IMR-90 (cell line): ENCODE results near the gene ZNF17. TPM values are rescaled to one million over a fixed set of nuclear protein-coding genes. Genes with fewer than 3 reads are reported as not detected.

ENCODE experiments used
- ATAC-seq: fragments of 200-7000 bp; cut with Tn5 transposase; 2 replicates; pipeline ENCODE4 v1.9.1; 2020; ENCODE audit warnings: low read depth, mild to moderate bottlenecking, moderate library complexity
- BruUV-seq: library from RNA; stranded (reverse); fragments of 400-500 nt; replicated peaks from 2 replicates; lab custom pipeline; 2021; lab: Mats Ljungman, UMichigan
- CTCF ChIA-PET: fragments of 300-600 bp; formaldehyde crosslinking; extraction: SDS; loops from one replicate; lab custom pipeline; 2021; ENCODE audit warnings: antibody characterized with exemption; lab: Yijun Ruan, JAX
- POLR2A ChIA-PET: fragments of 300-600 bp; sonication (Branson Sonifier 250); formaldehyde crosslinking; loops from one replicate; lab custom pipeline; 2022; ENCODE audit warnings: antibody characterized with exemption; ENCODE audit not compliant: unreplicated experiment; lab: Charles Lee
- DNase-seq: peaks from one replicate; pipeline ENCODE4 v3.0.0; 2013
- H2AFZ ChIP-seq: replicated peaks from 2 replicates; pipeline ENCODE3; 2013; ENCODE audit warnings: low read length, mild to moderate bottlenecking; ENCODE audit not compliant: poor library complexity
- H2AK5ac ChIP-seq: 2 replicates; pipeline ENCODE4 v1.6.1; 2013; ENCODE audit warnings: low read depth, low read length, inconsistent platforms
- H2AK9ac ChIP-seq: replicated peaks from 2 replicates; pipeline ENCODE3; 2013; ENCODE audit warnings: mild to moderate bottlenecking, low read depth, low read length, moderate library complexity; ENCODE audit not compliant: poor library complexity
- H2BK120ac ChIP-seq: 2 replicates; pipeline ENCODE4 v1.6.1; 2013; ENCODE audit warnings: low read depth, low read length, inconsistent platforms
- H2BK15ac ChIP-seq: 3 replicates; pipeline ENCODE4 v1.6.1; 2013; ENCODE audit warnings: low read depth, low read length, inconsistent platforms
- H2BK20ac ChIP-seq: 2 replicates; pipeline ENCODE4 v1.6.1; 2013; ENCODE audit warnings: low read depth, mild to moderate bottlenecking, inconsistent platforms, low read length, moderate library complexity
- H2BK5ac ChIP-seq: 2 replicates; pipeline ENCODE4 v1.6.1; 2013; ENCODE audit warnings: mild to moderate bottlenecking, low read depth, low read length, inconsistent platforms; ENCODE audit not compliant: poor library complexity, severe bottlenecking
- H3K14ac ChIP-seq: replicated peaks from 2 replicates; pipeline ENCODE4 v1.6.1; 2013; ENCODE audit warnings: low read depth, low read length, inconsistent platforms
- H3K18ac ChIP-seq: 2 replicates; pipeline ENCODE4 v1.6.1; 2013; ENCODE audit warnings: low read depth, low read length, control low read depth
- H3K23ac ChIP-seq: 2 replicates; pipeline ENCODE4 v1.6.1; 2013; ENCODE audit warnings: low read depth, low read length, inconsistent platforms
- H3K27ac ChIP-seq: 2 replicates; pipeline ENCODE4 v1.5.1; 2013; ENCODE audit warnings: mild to moderate bottlenecking, control low read depth, low read length; ENCODE audit not compliant: insufficient read depth
- H3K27me3 ChIP-seq: 2 replicates; pipeline ENCODE4 v1.6.1; 2013; ENCODE audit warnings: low read length; ENCODE audit not compliant: control insufficient read depth, insufficient read depth
- H3K36me3 ChIP-seq: 2 replicates; pipeline ENCODE4 v1.6.1; 2013; ENCODE audit warnings: low read length, mixed read lengths; ENCODE audit not compliant: control insufficient read depth, insufficient read depth
- H3K4ac ChIP-seq: 2 replicates; pipeline ENCODE4 v1.6.1; 2013; ENCODE audit warnings: low read depth, low read length, inconsistent platforms
- H3K4me1 ChIP-seq: 2 replicates; pipeline ENCODE4 v1.6.1; 2013; ENCODE audit warnings: low read length, mixed read lengths; ENCODE audit not compliant: control insufficient read depth, insufficient read depth
- H3K4me2 ChIP-seq: 2 replicates; pipeline ENCODE4 v1.6.1; 2013; ENCODE audit warnings: low read depth, mild to moderate bottlenecking, control low read depth, low read length, moderate library complexity
- H3K4me3 ChIP-seq: 2 replicates; pipeline ENCODE4 v1.5.1; 2013; ENCODE audit warnings: low read depth, mild to moderate bottlenecking, control low read depth, low read length, moderate library complexity; ENCODE audit not compliant: insufficient read depth
- H3K56ac ChIP-seq: 2 replicates; pipeline ENCODE4 v1.6.1; 2013; ENCODE audit warnings: low read length, inconsistent platforms; ENCODE audit not compliant: insufficient read depth; ENCODE audit errors: extremely low read depth
- H3K79me1 ChIP-seq, 2 experiments: 2 replicates each; pipeline ENCODE4 v1.6.1; 2013; ENCODE audit warnings: low read length in 2 of 2, inconsistent platforms in 1 of 2, low read depth in 1 of 2
- H3K9ac ChIP-seq: 2 replicates; pipeline ENCODE4 v1.6.1; 2013; ENCODE audit warnings: low read depth, low read length, control low read depth
- H3K9me1 ChIP-seq: 2 replicates; pipeline ENCODE4 v1.6.1; 2013; ENCODE audit warnings: low read length, inconsistent platforms; ENCODE audit not compliant: insufficient read depth
- H3K9me3 ChIP-seq: 2 replicates; pipeline ENCODE4 v1.6.1; 2013; ENCODE audit warnings: low read length; ENCODE audit not compliant: control insufficient read depth, insufficient read depth
- H4K20me1 ChIP-seq: 2 replicates; pipeline ENCODE4 v1.6.1; 2013; ENCODE audit warnings: low read length, inconsistent platforms; ENCODE audit not compliant: insufficient read depth
- H4K5ac ChIP-seq: 2 replicates; pipeline ENCODE4 v1.6.1; 2013; ENCODE audit warnings: mild to moderate bottlenecking, low read depth, low read length, control low read depth
- H4K8ac ChIP-seq, 2 experiments: 2 replicates each; pipeline ENCODE4 v1.6.1; 2013; ENCODE audit warnings: low read depth in 2 of 2, low read length in 2 of 2, control low read depth in 1 of 2, inconsistent platforms in 1 of 2
- H4K91ac ChIP-seq: 2 replicates; pipeline ENCODE4 v1.6.1; 2013; ENCODE audit warnings: low read depth, low read length, inconsistent platforms; ENCODE audit not compliant: insufficient read depth
- BHLHE40 ChIP-seq: fragments of 150-350 bp; IDR thresholded peaks from 2 replicates; pipeline ENCODE4 v1.6.1; 2016; ENCODE audit warnings: mild to moderate bottlenecking, low read depth, low read length
- CEBPB ChIP-seq: IDR thresholded peaks from 2 replicates; pipeline ENCODE4 v1.6.1; 2012; ENCODE audit warnings: low read depth, low read length, improper control_type of control experiment
- CTCF ChIP-seq: conservative IDR thresholded peaks from 2 replicates; pipeline ENCODE4 v1.5.1; 2012; ENCODE audit warnings: mild to moderate bottlenecking, low read depth, low read length, improper control_type of control experiment
- MAZ ChIP-seq: IDR thresholded peaks from 2 replicates; pipeline ENCODE4 v1.6.1; 2012; ENCODE audit warnings: low read depth, mild to moderate bottlenecking, low read length, improper control_type of control experiment, moderate library complexity, borderline replicate concordance
- RAD21 ChIP-seq: IDR thresholded peaks from 2 replicates; pipeline ENCODE4 v1.6.1; 2012; ENCODE audit warnings: low read length, improper control_type of control experiment
- RFX5 ChIP-seq: IDR thresholded peaks from 2 replicates; pipeline ENCODE4 v1.8.0; 2012; ENCODE audit warnings: low read depth, mild to moderate bottlenecking, low read length, moderate library complexity
- USF2 ChIP-seq: fragments of 150-350 bp; IDR thresholded peaks from 2 replicates; pipeline ENCODE4 v1.6.1; 2017; ENCODE audit warnings: mild to moderate bottlenecking, antibody characterized with exemption, low read length, low read depth
- WGBS, 2 experiments: methylation state at CpG; one replicate each; pipeline versions ENCODE4 v1.1.5 to v1.1.7; 2013; ENCODE audit warnings: missing lambda C conversion rate in 2 of 2; ENCODE audit not compliant: insufficient read length in 1 of 2; ENCODE audit errors: extremely low coverage in 2 of 2; 5-methylcytosine and 5-hydroxymethylcytosine counted together
- dilution Hi-C: fragments of 300-500 bp; cut with HindIII; formaldehyde crosslinking; loops from one replicate; pipeline ENCODE4 v1.14.3; 2018; ENCODE audit warnings: low sequenced_read_pairs; ENCODE audit not compliant: unreplicated experiment
- in situ Hi-C: fragments of 300-500 bp; cut with MboI; formaldehyde crosslinking; loops from 3 replicates; pipeline ENCODE4 v1.14.3; 2019; ENCODE audit warnings: low sequenced_read_pairs, inconsistent platforms, mixed read lengths
- intact Hi-C: fragments of 100-400 bp; cut with micrococcal nuclease; formaldehyde crosslinking; loops from 2 replicates; pipeline ENCODE4 v1.10.0; 2022
- polyA plus RNA-seq, 3 experiments: library from polyadenylated mRNA; depleted of rRNA; stranded (reverse); fragments of >200 nt; gene quantifications; 2 replicates each; pipeline ENCODE4 v1.2.3, GENCODE V29; 2012; ENCODE audit warnings: low replicate concordance in 1 of 3
- total RNA-seq: library from RNA; depleted of rRNA; stranded (reverse); fragments of >200 nt; gene quantifications from 2 replicates; pipeline ENCODE4 v1.2.3, GENCODE V29; 2012

Gene ZNF17
- total and polyA plus RNA-seq, 2 of the 4 experiments (the other 2 are of a cell fraction), result 4.3 to 17.4 TPM

- Histone ChIP-seq H3K4me1 (no peaks in the 10 kb centered on the region), H3K9me3 (no peaks in the 10 kb centered on the region; the same call in 1 of the 2 replicates), H2AK5ac (no peak overlapping the region), H4K8ac (no peak overlapping the region), H2AFZ (no peak overlapping the region), H3K23ac (no peak overlapping the region), H2AK9ac (no peak overlapping the region), H3K4me3 (no peak overlapping the region), H3K36me3 (no peaks in the 10 kb centered on the region; the same call in 1 of the 2 replicates), H4K5ac (no peak overlapping the region), H2BK15ac (no peak overlapping the region), H3K4me2 (no peak overlapping the region), H3K9ac (no peak overlapping the region), H3K14ac (no peak overlapping the region), H3K27me3 (no peaks in the 10 kb centered on the region), H4K20me1 (no peaks in the 10 kb centered on the region), H3K9me1 (no peaks in the 10 kb centered on the region), H3K79me1 (no peaks in the 10 kb centered on the region; a peak in 2 of 4 replicates), H2BK20ac (no peak overlapping the region), H2BK5ac (no peak overlapping the region), H3K4ac (no peak overlapping the region), H3K18ac (no peak overlapping the region), H2BK120ac (no peak overlapping the region), H4K91ac (no peak overlapping the region), H3K27ac (no peak overlapping the region), H3K56ac (no peak overlapping the region)
- in situ Hi-C loops (no loop called here), dilution Hi-C loops (no loop called here), intact Hi-C loops (no loop called here)
- ATAC-seq, result no peak
- no CpG with 5 or more reads among the region's 3 CpGs for WGBS, 2 experiments
- no peak for TF ChIP-seq CTCF
- no peak for TF ChIP-seq USF2
- TF ChIP-seq CEBPB, result peak; percentile 76
- TF ChIP-seq RAD21, result no peak
- no peak for TF ChIP-seq MAZ
- TF ChIP-seq RFX5, result no peak
- TF ChIP-seq BHLHE40, result no peak
- no TSS peak for BruUV-seq
- POLR2A ChIA-PET, result no interaction called here
- CTCF ChIA-PET, result no interaction called here
- DNase-seq, result no peak
These were observed 41.3 kb downstream of the ZNF17 start for GRCh38 chr19:57452307-57452706.
